C4-2B (cell line): Measurements from ENCODE around the gene RPL27A.

Experiments used
- CTCF ChIP-seq: fragments of 450-650 bp; conservative IDR thresholded peaks from 2 replicates; pipeline ENCODE4 v1.5.1; 2017; ENCODE audit warnings: mild to moderate bottlenecking
- ZFX ChIP-seq: fragments of 450-650 bp; IDR thresholded peaks from 2 replicates; pipeline ENCODE4 v1.6.1; 2017

- TF ChIP-seq CTCF: no peak
- no peak for TF ChIP-seq ZFX
Measured at GRCh38 chr11:8640267-8640906, 42.2 kb upstream of the RPL27A start.
